ENCODE data around the gene BRME1. TPM values are rescaled to one million over a fixed set of nuclear protein-coding genes. Genes with fewer than 3 reads are reported as not detected.

BRME1 gene
- total RNA-seq, 1 experiment from 2014 or later = 6.7 TPM

- H3K27ac ChIP-seq (ENCODE audit: insufficient read length, low read depth, low read length) = no peak overlapping the region
- no peak overlapping the region for H2BK12ac ChIP-seq (ENCODE audit: insufficient read length, low read depth, low read length)
- WGBS (ENCODE audit: extremely low coverage, insufficient read length, low lambda C conversion rate) = no CpG with 5 or more reads among the region's 10 CpGs
- TF ChIP-seq CTCF (conservative IDR thresholded peaks at IDR 0.05) = no peak
- H4K20me1 ChIP-seq (ENCODE audit: control insufficient read depth, insufficient read depth, insufficient read length) = no peaks in the 10 kb centered on the region
- no peak overlapping the region for H3K56ac ChIP-seq (ENCODE audit: insufficient read length, low read depth, low read length)
- no peaks in the 10 kb centered on the region for H3K23me2 ChIP-seq (ENCODE audit: insufficient read length, low read depth, low read length, poor library complexity, severe bottlenecking)
- no peak overlapping the region for H3K4me3 Mint-ChIP-seq
- no peak overlapping the region for H3K14ac ChIP-seq (ENCODE audit: insufficient read depth, low read length)
- H3K4me1 ChIP-seq (ENCODE audit: insufficient read depth, low read length) = no peaks in the 10 kb centered on the region
- H3K9me3 ChIP-seq (ENCODE audit: control insufficient read depth, low read depth, low read length) = no peaks in the 10 kb centered on the region
- no peak overlapping the region for H3K4ac ChIP-seq (ENCODE audit: low read depth, low read length)
- H3K23ac ChIP-seq (ENCODE audit: insufficient read length, low read depth, low read length) = no peak overlapping the region
- no peak overlapping the region for H3K9ac ChIP-seq (ENCODE audit: extremely low read depth, insufficient read length, low read length)
- no peak overlapping the region for H3K18ac ChIP-seq (ENCODE audit: insufficient read length, low read depth, low read length)
- no peaks in the 10 kb centered on the region for H3K79me1 ChIP-seq (ENCODE audit: insufficient read depth, low read depth, low read length, poor library complexity, severe bottlenecking)
- no peak for DNase-seq
- H2BK5ac ChIP-seq (ENCODE audit: insufficient read length, low read length) = no peak overlapping the region
- H4K8ac ChIP-seq (replicated peaks; ENCODE audit: insufficient read length, low read depth, low read length) = no peak overlapping the region
- no peaks in the 10 kb centered on the region for H3K4me1 Mint-ChIP-seq
- H3T11ph ChIP-seq (ENCODE audit: low read length) = no peak overlapping the region
- no peaks in the 10 kb centered on the region for H3K27me3 ChIP-seq (ENCODE audit: insufficient read depth, low read length)
- H3K27ac Mint-ChIP-seq = no peak overlapping the region
- no peaks in the 10 kb centered on the region for H3K36me3 Mint-ChIP-seq (ENCODE audit: insufficient read depth in 1 of 3, low read depth in 3 of 3)
- no peak overlapping the region for H4K91ac ChIP-seq (ENCODE audit: insufficient read length, low read depth, low read length)
- H2BK120ac ChIP-seq (ENCODE audit: low read depth, low read length, poor library complexity, severe bottlenecking) = no peak overlapping the region
- H3K4me2 ChIP-seq (ENCODE audit: insufficient read depth, insufficient read length, low read length) = no peak overlapping the region
- H3K27me3 Mint-ChIP-seq (ENCODE audit: low read depth) = no peaks in the 10 kb centered on the region; the same call in 1 of the 2 replicates
- no peak overlapping the region for H2AK5ac ChIP-seq (ENCODE audit: insufficient read length, low read length)
- H3K9me3 Mint-ChIP-seq = no peaks in the 10 kb centered on the region
- no peak overlapping the region for H2AFZ ChIP-seq (ENCODE audit: low read length)
- H3K79me2 ChIP-seq (ENCODE audit: insufficient read depth, low read length) = no peaks in the 10 kb centered on the region
- no peak overlapping the region for H2BK15ac ChIP-seq (ENCODE audit: low read depth, low read length)
- no peak overlapping the region for H4K5ac ChIP-seq (ENCODE audit: insufficient read length, low read depth, low read length)
- H2BK20ac ChIP-seq (ENCODE audit: low read depth, low read length, poor library complexity, severe bottlenecking) = no peak overlapping the region
Observed at GRCh38 chr19:13899393-13899792, 6.5 kb downstream of the BRME1 start.
